Stimulated activated naive CD8-positive, alpha-beta T cell treated with anti-CD3 and anti-CD28 coated beads, Interleukin-15, Interleukin-2, amounts not matched to agents 100 U/mL and 50 U/mL, for 24 hours (primary cell): ENCODE data around the gene KCNJ16.

Source experiments
- ATAC-seq: fragments of 150-1000 bp; cut with Tn5 transposase; one replicate; pipeline ENCODE4 v1.10.0; 2021
- DNase-seq: peaks from one replicate; pipeline ENCODE4 v3.0.0; 2021

The KCNJ16 gene

GRCh38 chr17:70128727-70129238, 53.8 kb downstream of the KCNJ16 start:
- no peak for ATAC-seq

DNA sequence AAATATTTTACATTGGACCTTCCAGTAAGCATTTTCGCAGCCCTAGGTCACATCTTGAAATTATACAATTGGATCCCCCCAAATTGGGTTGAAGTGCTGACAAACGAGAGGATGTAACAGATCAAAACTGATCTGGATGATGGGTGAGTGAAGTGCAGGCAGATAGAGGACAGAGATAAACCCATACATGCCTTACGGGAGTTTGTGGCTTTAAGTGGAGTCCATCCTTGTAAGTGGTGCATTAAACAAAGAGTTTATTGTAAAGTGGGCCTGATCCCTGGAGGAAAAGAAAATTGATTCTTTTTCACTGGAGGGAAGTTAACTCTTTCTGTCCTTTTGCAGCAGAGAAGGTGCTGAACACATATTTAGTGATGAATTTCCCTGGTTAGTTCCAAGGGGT, 55.3 kb downstream of the KCNJ16 start:
- no peak for ATAC-seq
- DNase-seq: no peak

More at GRCh38 chr17:70128727-70129238, 53.8 kb downstream of the KCNJ16 start:
- no peak for DNase-seq

DNA sequence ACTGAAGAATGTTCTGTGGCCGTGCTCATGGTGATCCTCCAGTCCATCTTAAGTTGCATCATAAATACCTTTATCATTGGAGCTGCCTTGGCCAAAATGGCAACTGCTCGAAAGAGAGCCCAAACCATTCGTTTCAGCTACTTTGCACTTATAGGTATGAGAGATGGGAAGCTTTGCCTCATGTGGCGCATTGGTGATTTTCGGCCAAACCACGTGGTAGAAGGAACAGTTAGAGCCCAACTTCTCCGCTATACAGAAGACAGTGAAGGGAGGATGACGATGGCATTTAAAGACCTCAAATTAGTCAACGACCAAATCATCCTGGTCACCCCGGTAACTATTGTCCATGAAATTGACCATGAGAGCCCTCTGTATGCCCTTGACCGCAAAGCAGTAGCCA, 57.5 kb downstream of the KCNJ16 start:
- no peak for DNase-seq
- ATAC-seq: no peak

- DNase-seq (no peak), ATAC-seq (no peak)
Measured at GRCh38 chr17:70134042-70134441, 59.0 kb downstream of the KCNJ16 start.

- DNase-seq (no peak), ATAC-seq (no peak)
Measured at GRCh38 chr17:70134777-70135176, 59.8 kb downstream of the KCNJ16 start.

DNA sequence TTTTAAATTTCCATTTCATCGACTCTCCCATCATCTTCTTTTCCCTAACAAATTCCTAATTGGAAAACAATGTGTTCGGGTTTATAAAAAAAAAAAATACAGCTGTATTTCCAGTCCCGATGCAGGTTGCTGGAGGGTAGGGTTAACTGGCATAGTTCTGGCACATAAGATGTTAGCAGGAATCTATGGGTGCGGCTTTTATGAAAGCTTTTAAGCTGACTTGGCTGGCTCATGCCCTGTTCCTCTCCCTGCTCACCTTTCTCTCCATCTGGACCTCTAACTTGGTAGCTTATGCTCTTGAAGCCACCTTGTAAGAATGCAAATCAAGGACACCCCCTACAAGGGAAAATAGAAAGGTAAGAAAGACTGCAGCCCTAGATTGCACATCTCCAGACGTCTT, 61.1 kb downstream of the KCNJ16 start:
- ATAC-seq (no peak), DNase-seq (no peak)

- DNase-seq (peak; percentile 11), ATAC-seq (peak; percentile 98)
Measured at GRCh38 chr17:70137451-70138230, 62.6 kb downstream of the KCNJ16 start.

DNA sequence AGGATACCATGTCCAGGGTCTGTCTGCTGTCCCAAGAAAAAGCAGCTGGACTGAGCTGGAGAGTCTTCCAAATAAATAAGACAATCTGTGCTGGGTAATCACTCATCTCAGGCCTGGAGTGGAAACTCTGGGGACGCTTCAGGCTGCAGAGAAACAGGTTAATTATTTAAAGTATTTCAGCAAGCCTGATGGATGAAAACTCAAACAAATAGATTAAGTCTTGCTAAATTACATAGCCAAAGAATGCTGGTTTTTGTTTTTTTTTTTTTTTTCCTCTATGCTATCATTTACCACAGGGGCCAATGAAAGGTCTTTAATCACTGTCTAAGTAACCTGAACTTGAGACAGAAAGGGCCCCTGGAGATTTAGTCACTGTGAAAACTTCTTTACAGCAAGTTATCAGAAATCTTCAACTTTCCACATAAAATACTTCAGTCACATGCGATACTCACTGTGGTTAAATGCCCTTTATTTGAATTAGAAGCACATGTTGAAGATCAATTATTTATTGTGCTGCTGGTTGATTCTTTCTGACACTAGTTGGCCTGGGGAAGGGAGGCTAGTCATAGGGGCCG, 63.4 kb downstream of the KCNJ16 start:
- ATAC-seq (no peak), DNase-seq (no peak)

DNA sequence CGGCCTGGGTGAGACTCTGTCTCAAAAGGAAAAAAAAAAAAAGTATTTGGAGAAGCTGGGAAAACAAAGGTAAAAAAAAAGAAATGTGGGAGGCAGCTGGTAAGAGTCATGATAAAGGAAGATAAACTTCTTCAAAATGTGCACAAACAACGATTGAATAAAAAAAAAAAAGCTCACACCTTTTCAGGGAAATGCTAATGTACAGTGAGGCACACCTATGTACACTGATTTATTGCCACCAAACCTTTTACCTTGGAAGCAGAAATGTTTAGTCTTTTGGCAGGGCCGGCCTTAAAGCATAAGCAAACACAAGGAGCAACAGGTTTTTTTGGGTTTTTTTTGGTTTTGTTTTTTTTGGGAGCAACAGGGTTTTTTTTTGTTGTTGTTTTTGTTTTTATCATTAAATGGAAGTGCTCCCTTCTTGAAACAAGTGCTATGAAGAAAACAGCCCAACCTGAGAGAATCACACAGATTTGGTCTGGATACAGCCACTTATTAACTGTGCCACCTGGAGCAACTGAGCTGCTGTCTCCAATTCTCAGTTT, 64.5 kb downstream of the KCNJ16 start:
- ATAC-seq: no peak
- DNase-seq: no peak

GRCh38 chr17:70144260-70144846, 69.3 kb downstream of the KCNJ16 start:
- DNase-seq: no peak
- no peak for ATAC-seq

GRCh38 chr17:70153210-70153609, 78.2 kb downstream of the KCNJ16 start:
- ATAC-seq: no peak

DNA sequence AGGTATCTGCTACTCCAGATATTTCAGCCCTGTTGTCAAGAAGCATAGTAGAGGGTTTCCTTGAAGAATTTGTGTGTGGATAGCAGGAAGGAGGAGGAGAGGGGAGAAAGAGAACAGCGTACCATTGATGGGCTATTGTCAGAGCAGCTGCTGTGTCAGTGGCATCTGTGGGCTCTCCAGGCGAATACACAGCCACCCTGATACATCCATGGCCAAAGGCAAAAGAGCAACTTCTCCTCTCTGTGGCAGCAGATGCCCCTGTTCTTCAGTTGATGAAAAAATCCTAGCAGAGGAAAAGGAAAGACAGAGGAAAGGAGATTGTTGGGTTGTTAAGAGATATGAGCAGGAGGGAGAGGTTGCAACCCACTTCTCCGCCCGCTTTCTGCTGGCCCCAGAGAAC, 82.1 kb downstream of the KCNJ16 start:
- ATAC-seq: no peak
- DNase-seq: no peak

More at GRCh38 chr17:70153210-70153609, 78.2 kb downstream of the KCNJ16 start:
- no peak for DNase-seq

GRCh38 chr17:70158180-70158579, 83.2 kb downstream of the KCNJ16 start:
- ATAC-seq (no peak), DNase-seq (no peak)

DNA sequence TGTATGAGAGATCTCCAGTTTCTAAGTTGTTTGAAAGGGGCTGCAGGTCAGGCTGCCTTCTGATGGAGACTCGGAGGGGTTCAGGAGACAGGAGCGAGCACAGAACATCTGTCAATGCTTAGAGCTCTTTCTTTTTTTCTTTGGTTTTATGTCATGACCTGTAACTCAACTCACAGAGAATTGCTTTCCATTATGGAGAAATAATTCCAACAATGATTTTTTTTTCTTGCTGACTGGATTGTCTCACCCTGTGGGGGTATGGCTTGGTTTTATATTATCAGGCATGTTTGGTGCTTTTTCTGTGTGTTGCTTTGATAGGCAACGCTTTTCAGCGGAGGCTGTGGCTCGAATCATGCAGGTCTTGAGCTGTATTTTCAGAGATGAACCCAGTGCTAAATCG, 83.6 kb downstream of the KCNJ16 start:
- ATAC-seq (no peak), DNase-seq (no peak)

- ATAC-seq (no peak), DNase-seq (no peak)
Measured at GRCh38 chr17:70159980-70160379, 85.0 kb downstream of the KCNJ16 start.

DNA sequence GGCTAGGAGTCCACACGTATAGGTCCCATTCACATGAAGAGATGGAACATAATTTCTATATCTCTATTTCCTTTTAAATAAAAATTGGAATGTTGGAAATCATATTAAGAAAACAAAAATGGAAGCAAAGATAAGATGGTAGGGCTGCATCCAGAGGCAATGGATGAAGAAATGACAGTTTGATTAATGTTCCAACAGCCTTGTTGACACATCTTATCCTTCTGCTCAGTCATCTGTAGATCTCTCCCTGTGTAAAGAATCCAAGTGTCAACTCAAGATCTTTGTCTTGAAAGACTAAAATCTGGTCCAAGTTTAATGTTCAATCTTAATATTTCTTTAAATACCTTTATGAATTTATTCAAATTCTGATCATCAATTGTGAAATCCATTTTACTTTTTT, 86.5 kb downstream of the KCNJ16 start:
- no peak for DNase-seq
- no peak for ATAC-seq

- no peak for DNase-seq
- ATAC-seq: no peak
Measured at GRCh38 chr17:70165383-70165782, 90.4 kb downstream of the KCNJ16 start.

GRCh38 chr17:70166615-70167014, 91.6 kb downstream of the KCNJ16 start:
- ATAC-seq (no peak), DNase-seq (no peak)

- DNase-seq: peak; percentile 17
- no peak for ATAC-seq
Measured at GRCh38 chr17:70168044-70168976, 93.3 kb downstream of the KCNJ16 start.

DNA sequence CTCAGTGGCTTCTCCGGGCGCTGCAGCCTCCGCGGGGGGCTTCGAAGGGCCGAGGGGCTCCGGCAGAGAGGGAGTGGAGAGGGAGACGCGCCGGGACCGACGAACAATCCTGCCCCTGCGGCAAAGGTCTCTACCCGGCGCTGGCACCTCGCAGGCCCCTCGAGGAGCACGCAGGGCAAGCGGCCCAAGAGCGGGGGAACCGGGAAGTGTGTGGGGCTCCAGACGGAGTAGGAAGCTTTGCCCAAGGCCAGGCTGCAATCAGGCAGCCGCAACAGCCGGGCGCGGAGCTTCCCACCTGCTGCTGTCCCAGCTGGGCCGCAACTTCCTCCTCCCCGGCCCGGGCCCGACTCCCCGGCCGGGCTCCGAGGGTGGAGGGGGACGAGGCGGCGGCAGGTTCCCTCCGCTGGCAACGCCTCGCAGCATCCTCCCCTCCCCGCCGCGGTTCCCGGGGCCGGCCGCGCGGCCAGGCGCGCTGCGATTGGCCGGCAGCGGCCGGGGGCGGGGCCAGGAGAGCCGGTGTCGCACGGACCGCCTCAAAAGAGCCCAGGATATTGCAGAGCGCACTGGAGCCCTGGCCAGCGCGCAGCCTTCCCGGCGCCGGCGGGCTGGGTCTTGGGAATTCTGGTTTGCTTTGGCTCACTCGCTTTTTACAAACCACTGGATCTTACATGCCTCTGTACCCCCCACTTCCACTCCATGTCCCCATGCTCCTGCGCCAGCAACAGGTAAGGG, 94.1 kb downstream of the KCNJ16 start, which contains the start of gene KCNJ2:
Gene KCNJ2, plus strand, starts transcription at position 556 of the 732 bp plus-strand sequence. CDS start 5,508 bp downstream, outside the sequence.
- ATAC-seq (peak; percentile 93), DNase-seq (peak; percentile 76)
